HFFc6 (cell line): ENCODE measurements around the gene ZFYVE28. TPM values are rescaled to one million over a fixed set of nuclear protein-coding genes. Genes with fewer than 3 reads are reported as not detected.
A peak's percentile ranks its signal among the peaks of the same experiment; 100 is the strongest.
"Not testable (repeated sequence)": the region's sequence is repeated elsewhere in the genome, so short reads cannot be mapped to it uniquely, and the experiment has no call there.

Source experiments
- DNase-seq: peaks from one replicate; pipeline ENCODE4 v3.0.0-alpha.2; 2018
- H3K27ac Mint-ChIP-seq: 2 replicates; pipeline ENCODE4 v1.8.0; 2020; ENCODE audit warnings: mild to moderate bottlenecking, mixed read lengths
- H3K27me3 Mint-ChIP-seq: 2 replicates; pipeline ENCODE4 v1.8.0; 2021; ENCODE audit warnings: mild to moderate bottlenecking, moderate library complexity, mixed read lengths; ENCODE audit not compliant: insufficient read depth
- H3K36me3 Mint-ChIP-seq: 2 replicates; pipeline ENCODE4 v1.8.0; 2021; ENCODE audit warnings: low read depth, mixed read lengths
- H3K4me1 Mint-ChIP-seq: 2 replicates; pipeline ENCODE4 v1.8.0; 2020; ENCODE audit warnings: low read depth, mixed read lengths
- H3K4me3 Mint-ChIP-seq: 2 replicates; pipeline ENCODE4 v1.8.0; 2020; ENCODE audit warnings: mild to moderate bottlenecking, moderate library complexity, mixed read lengths
- H3K9me3 Mint-ChIP-seq: 2 replicates; pipeline ENCODE4 v1.8.0; 2020; ENCODE audit warnings: mild to moderate bottlenecking, mixed read lengths
- total RNA-seq, 6 experiments: library from RNA; stranded (reverse); fragmentation: NEBNext Ultra II Directional; extraction: Animal tissue kit (Norgen Biotek cat#: 25700); gene quantifications; 2 replicates in 1 of 6; 3 replicates in 5 of 6; pipeline ENCODE4 v1.2.3, GENCODE V29; 2021
- TF ChIP-seq, protein P1 (sequence below): fragments of 200-600 bp; sonication (generic); IDR thresholded peaks from 2 replicates; pipeline ENCODE4 v1.5.0; 2021; ENCODE audit warnings: antibody characterized with exemption, mild to moderate bottlenecking

Gene ZFYVE28
- total RNA-seq, 6 experiments from 2014 or later = 1.8 to 5.4 (median 2.2) TPM

DNA sequence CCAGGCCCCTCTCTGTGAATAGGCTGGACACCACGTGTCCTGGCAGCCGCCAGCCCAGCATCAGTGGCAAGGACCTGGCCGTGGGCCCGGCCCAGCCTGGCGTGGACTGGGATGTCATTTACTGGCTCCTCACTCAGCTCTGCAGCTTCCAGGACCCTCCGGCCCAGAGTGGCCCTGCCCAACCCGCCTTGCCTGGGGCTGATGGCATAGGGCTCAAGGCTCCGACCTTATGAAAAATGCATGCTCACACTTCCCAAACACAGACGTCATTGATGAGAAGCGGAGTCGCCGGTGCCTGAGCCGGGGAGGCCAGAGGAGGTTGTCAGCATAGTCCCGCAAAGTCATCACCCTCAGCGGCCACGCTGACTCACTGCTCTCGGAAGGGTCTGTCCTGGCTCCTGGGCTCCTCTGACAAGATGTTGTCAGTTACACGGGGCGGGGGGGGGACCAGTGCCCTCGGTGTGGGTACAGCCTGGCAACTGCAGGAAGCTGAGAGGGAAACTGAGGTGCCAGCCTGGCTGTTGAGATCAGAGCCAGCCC, 14.6 kb upstream of the ZFYVE28 start:
- Mint-ChIP-seq H3K27ac (peak overlapping the region; percentile 77), H3K4me3 (no peak overlapping the region), H3K9me3 (no peaks in the 10 kb centered on the region), H3K4me1 (peaks cover 20% of the 10 kb centered on the region), H3K36me3 (no peaks in the 10 kb centered on the region), H3K27me3 (peaks cover 10% of the 10 kb centered on the region)
- TF ChIP-seq, protein P1, sequence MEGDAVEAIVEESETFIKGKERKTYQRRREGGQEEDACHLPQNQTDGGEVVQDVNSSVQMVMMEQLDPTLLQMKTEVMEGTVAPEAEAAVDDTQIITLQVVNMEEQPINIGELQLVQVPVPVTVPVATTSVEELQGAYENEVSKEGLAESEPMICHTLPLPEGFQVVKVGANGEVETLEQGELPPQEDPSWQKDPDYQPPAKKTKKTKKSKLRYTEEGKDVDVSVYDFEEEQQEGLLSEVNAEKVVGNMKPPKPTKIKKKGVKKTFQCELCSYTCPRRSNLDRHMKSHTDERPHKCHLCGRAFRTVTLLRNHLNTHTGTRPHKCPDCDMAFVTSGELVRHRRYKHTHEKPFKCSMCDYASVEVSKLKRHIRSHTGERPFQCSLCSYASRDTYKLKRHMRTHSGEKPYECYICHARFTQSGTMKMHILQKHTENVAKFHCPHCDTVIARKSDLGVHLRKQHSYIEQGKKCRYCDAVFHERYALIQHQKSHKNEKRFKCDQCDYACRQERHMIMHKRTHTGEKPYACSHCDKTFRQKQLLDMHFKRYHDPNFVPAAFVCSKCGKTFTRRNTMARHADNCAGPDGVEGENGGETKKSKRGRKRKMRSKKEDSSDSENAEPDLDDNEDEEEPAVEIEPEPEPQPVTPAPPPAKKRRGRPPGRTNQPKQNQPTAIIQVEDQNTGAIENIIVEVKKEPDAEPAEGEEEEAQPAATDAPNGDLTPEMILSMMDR = no peak
- DNase-seq = peak; percentile 57

DNA sequence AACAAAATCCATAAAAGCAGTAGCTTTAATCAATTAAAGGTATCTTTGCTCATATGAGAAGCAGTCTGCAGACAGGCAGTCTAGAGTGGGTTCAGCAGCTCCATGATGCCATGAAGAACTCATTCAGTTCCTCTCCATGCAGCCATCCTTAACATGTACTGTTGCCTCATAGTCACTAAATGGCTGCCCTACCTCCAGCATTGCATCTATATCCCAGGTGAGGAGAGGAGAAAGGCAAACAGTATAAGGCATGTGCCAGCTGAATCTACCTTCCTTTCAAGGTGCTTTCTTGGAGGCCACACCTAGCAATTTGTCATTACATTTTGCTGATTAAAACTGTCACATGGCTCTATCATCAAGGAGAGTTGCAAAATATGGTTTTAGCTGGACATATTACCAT, 13.6 kb upstream of the ZFYVE28 start:
- H3K27me3 Mint-ChIP-seq = peaks cover 10% of the 10 kb centered on the region
- peaks cover 20% of the 10 kb centered on the region for H3K4me1 Mint-ChIP-seq
- no peaks in the 10 kb centered on the region for H3K36me3 Mint-ChIP-seq
- no peak for DNase-seq
- no peak overlapping the region for H3K27ac Mint-ChIP-seq
- TF ChIP-seq, protein P1 = no peak
- no peak overlapping the region for H3K4me3 Mint-ChIP-seq
- no peaks in the 10 kb centered on the region for H3K9me3 Mint-ChIP-seq

DNA sequence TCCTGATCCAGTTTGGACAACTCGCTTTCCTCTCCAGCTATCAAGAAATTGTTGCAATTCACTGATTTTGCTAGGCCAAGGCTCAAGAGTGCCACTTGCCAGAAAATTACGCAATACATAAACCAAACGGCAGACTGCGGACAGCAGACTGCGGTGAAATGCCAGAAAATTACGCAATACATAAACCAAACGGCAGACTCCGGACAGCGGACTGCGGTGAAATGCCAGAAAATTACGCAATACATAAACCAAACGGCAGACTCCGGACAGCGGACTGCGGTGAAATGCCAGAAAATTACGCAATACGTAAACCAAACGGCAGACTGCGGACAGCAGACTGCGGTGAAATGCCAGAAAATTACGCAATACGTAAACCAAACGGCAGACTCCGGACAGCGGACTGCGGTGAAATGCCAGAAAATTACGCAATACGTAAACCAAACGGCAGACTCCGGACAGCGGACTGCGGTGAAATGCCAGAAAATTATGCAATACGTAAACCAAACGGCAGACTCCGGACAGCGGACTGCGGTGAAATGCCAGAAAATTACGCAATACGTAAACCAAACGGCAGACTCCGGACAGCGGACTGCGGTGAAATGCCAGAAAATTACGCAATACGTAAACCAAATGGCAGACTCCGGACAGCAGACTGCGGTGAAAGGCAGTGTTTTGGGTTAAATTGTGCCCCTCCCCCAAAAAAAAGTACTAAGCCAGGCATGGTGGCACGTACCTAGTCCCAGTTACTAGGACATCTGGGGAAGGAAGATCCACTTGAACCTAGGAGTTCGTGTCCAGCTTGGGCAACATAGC, 11.7 kb upstream of the ZFYVE28 start:
- not testable (repeated sequence) for H3K27ac Mint-ChIP-seq, H3K4me3 Mint-ChIP-seq, H3K9me3 Mint-ChIP-seq, H3K36me3 Mint-ChIP-seq
- Mint-ChIP-seq H3K4me1 (peaks cover 14% of the 10 kb centered on the region), H3K27me3 (peaks cover 10% of the 10 kb centered on the region)
- DNase-seq = peak; percentile 22

DNA sequence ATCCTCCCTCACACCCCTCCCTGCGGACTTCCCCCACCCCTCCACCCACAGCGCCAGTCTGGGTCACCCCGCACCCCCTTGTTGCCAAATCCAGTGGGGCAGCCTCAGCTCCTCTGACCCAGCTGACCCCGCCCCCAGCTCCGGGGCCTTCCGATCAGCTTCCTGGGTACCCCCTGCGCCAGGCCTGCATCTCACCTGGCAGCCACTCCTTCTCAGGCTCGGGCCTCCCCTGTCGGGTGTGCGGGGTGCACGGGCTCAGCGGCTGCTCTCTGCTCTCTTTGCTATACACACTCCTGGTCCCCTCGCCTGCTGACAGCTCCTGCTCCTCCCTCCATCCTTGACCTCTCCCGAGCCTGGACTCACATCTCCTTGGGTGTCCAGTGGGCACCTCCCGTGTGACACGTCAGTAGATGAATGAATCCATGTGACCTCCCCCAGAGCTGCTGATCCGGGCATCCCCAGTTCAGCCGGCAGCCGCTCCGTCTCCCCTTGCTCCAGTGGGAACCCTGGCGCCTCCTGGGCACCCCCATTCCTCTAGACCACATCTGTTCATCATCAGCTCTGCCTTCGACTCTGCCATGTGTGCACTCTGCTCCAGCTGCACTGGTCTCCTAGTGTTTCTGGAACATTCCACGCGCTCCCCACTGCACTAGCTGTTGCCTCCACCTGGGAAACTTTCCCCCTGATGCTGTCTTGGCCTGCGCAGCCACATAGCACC, 10.2 kb upstream of the ZFYVE28 start:
- TF ChIP-seq, protein P1 = no peak
- Mint-ChIP-seq H3K9me3 (no peaks in the 10 kb centered on the region), H3K27ac (no peak overlapping the region), H3K4me1 (peaks cover 20% of the 10 kb centered on the region), H3K36me3 (no peaks in the 10 kb centered on the region), H3K4me3 (no peak overlapping the region), H3K27me3 (peaks cover 10% of the 10 kb centered on the region)
- DNase-seq = no peak

DNA sequence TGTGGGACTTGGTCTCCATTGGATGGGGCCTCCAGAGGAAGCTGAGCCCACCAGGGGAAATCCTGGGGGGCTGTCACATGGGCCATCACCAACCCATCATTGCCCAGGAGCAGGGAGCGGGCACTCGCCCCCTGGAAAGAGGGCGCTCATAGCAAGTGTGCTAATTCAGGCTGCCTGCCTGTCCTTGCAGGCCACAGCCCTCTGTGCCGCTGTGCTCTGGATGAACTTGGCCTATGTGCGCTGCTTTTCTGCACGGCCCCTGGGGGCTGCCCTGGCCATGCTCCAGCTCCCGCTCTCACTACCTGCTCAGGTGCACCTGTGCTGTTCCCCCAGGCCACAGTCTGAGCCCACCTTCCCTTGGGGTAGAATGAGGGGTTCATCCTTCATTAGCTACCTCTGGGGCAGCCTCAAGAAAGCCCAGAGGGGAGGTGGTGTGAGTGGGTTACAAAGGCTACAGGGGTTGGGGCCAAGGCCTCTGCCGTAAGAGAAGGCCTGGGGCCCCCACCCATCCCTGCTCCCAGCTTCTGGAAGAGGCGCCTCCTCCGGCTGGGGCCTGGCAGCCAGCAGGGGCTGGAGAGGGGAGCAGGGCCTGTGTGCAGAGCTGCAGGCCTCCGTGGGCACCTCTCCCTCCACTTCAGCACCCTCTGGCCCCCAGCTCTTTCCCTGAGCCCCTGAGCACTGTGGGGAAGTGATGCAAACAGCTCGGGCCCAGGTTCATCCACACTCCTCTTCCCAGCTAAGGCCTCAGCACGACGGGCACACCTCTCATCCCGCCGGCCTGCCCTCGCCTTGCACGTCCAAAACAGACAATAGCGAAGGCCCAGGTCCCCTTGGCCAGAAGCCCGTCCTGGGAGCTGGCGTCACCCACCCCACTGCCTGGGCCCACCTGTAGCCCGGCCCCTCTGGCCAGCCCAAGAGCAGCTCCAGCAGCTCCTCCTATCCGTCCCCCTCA, 9.2 kb upstream of the ZFYVE28 start:
- peaks cover 14% of the 10 kb centered on the region for H3K4me1 Mint-ChIP-seq
- no peaks in the 10 kb centered on the region for H3K36me3 Mint-ChIP-seq
- TF ChIP-seq, protein P1 = no peak
- H3K27ac Mint-ChIP-seq = no peak overlapping the region
- no peak for DNase-seq
- peaks cover 13% of the 10 kb centered on the region for H3K27me3 Mint-ChIP-seq
- no peaks in the 10 kb centered on the region for H3K9me3 Mint-ChIP-seq
- H3K4me3 Mint-ChIP-seq = no peak overlapping the region
